GM18867 (cell line): ENCODE results near the gene SLC51B.
"Not testable (repeated sequence)": the region's sequence is repeated elsewhere in the genome, so short reads cannot be mapped to it uniquely, and the experiment has no call there.

Source experiments
- ATAC-seq: cut with Tn5 transposase; IDR thresholded peaks from one replicate; pipeline ENCODE4 v1.9.1; 2021; ENCODE audit warnings: mild to moderate bottlenecking, moderate library complexity; ENCODE audit not compliant: unreplicated experiment

Gene SLC51B

GRCh38 chr15:65082303-65082953 is 37.2 kb downstream of the SLC51B start:
- no peak for ATAC-seq

- no peak for ATAC-seq
Measured at GRCh38 chr15:65083262-65083701, 38.1 kb downstream of the SLC51B start.

GRCh38 chr15:65084500-65085206 is 39.5 kb downstream of the SLC51B start:
- no peak for ATAC-seq

DNA sequence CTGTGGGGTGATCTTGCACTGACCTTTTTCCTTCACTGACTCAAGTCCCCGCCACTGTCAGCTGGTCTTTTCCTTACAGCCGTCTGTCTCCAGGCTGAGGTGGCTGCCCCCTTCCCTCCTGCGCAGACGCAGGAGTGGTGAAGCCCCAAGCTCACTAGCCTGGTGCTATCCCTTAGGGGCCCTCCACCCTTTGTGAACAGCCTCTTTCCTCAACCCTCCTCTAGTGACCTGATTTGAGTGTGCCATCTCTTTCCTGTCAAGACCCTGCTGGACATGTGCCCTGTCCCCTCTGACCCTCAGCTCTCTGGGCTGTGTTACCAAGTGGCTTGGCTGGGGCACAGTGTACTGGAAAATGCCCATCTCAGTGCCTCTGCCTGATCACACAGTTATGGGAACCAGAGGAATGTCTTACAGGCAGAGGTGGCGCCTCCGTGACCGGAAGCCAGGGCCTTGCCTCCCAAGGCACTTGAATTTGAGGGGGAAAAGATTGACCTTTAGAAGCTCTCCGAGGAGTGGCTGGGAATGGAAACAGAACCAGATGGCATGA is 40.1 kb downstream of the SLC51B start:
- ATAC-seq: no peak

GRCh38 chr15:65085990-65086679 is 40.9 kb downstream of the SLC51B start:
- ATAC-seq: no peak

DNA sequence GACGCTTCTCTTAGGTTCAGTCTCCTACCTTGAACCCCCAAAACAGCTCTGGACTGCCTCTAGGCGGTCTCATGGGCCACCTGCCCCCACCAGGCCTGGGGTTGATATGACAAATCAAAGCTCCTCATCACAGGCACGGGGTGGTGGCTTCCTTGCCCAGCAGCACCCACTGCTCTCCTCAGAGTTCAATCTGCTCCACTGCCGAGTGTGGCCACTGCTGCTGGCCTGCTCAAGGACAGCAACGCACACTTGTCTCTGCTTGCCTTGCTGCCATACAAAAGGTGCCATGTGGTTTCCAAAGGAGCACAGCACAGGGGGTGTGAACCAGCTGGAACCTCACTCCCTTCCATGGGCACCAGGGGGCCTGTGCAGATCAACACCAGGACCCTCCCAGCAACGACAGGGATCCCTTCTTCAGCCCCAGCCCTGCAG is 41.5 kb downstream of the SLC51B start:
- no peak for ATAC-seq

DNA sequence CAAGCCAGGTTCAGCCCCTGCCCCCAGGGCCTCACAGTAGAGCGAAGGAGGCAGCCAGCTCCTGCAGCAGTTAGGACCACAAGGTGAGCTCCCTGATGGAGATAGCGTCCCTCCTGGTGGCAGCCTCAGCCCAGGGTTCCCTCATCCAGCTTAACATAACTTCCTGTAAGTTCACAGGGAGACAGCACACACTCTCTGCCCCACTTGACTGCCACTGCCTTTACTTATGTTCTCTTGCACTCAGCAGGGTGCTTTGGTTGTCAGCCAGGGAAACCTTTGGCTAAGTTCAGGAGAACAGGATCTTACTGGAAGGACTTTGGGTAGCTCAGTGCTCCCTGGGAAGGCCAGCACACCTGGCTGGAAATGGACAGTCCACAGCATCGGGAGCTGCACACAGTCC is 42.2 kb downstream of the SLC51B start:
- no peak for ATAC-seq

DNA sequence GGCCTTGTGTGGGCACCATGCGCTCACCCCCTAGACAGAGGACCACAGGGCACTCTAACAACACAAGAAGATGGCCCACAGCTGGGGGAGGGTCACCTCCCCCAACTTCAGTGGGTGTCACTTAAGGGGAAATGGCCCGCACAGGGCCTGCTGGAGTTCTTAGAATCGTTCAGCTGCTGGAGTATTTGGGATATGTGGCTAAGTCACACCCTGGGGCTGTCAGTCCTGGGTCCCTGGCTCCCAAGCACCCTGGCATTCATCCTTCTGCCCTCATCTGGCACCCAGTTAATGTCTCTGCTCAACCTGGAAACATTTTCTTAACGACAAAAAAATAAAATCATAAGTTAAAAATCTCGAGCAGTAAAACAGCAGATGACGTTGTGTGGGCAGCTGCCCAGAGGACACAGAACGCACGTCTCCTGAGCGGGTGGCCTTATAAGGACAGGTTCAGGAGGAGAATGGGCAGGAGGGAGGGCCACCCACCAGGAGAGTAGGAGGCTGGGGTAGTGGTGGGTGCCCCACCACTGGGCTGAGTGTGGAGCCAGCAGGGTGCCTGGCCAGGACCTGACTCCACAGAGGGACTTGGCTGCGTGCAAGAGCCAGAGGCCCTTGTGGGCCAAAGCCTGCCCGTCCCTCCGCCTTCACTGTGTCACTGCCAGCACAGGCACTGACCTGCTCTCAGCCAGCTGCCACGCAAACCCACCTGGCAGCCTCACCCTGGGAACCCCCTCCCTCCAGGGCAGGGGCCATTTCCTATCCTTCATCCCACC is 42.9 kb downstream of the SLC51B start:
- ATAC-seq: no peak

GRCh38 chr15:65088643-65089021 is 43.4 kb downstream of the SLC51B start:
- no peak for ATAC-seq

DNA sequence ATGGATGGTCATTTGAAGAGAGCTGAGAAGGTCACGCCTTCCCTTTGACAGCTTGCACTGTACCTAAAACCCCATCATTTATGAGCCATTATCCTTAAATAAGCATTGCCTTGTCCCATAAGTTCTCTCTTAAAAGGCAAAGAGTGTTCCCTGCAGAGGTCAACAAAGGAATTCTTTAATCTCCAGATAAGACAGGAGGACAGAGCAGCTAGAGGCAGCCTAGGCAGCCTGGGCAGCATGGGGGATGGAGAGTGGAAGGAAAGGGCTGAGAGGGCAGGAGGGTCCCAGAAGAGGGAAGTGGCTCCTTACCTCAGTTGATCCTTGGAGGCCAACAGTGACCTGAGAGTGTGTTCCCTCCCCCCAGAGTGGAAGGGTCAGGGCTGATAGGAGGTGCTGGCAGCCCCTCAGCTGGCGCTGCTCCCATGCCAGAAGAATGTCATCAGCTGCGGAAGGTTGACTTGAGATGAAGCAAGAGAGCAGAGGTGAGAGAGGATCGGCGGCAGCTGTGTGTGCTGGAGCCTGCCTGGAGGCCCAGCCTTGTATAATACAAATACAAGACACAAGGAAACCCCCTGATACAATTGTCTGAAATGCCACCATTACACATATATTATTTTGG is 44.1 kb downstream of the SLC51B start:
- ATAC-seq: no peak

DNA sequence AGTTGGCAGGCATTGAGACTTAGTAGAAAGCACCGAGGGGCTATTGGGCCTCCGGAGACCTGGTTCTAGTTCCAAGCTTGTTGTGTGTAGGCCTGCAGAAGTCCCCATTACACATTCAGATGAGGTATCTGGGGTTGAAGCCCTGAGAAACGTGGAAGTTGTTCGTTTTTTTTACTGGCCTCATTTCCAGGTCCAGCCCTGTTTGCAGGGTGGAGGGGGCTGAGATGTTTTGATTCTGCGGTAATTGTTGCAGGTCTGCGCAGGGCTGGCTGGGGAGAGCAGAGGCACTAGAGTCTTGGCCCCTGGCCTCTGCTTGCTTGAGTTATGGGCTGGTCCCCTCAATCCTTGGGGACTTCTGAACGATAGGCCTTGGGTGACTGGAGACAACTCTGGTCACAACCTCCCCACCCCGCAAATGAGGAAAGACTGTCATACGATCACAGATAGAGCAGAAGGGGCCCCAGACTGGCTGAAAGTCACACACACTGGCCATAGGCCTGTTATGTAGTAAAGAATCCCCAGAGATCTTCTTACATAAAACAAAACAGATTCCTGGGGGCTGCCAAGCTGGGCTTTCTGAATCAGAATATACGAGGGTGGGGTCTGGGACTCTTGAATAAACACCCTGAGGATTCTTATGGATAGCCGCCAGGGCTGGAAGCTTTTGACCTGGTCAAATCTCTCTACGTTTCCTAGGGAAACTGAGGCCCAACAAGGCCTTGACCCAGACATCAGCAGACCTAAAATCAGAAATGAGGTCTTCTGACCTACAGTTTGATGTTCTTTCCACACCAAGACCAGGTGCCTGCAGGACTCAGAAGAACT is 47.0 kb downstream of the SLC51B start:
- no peak for ATAC-seq

DNA sequence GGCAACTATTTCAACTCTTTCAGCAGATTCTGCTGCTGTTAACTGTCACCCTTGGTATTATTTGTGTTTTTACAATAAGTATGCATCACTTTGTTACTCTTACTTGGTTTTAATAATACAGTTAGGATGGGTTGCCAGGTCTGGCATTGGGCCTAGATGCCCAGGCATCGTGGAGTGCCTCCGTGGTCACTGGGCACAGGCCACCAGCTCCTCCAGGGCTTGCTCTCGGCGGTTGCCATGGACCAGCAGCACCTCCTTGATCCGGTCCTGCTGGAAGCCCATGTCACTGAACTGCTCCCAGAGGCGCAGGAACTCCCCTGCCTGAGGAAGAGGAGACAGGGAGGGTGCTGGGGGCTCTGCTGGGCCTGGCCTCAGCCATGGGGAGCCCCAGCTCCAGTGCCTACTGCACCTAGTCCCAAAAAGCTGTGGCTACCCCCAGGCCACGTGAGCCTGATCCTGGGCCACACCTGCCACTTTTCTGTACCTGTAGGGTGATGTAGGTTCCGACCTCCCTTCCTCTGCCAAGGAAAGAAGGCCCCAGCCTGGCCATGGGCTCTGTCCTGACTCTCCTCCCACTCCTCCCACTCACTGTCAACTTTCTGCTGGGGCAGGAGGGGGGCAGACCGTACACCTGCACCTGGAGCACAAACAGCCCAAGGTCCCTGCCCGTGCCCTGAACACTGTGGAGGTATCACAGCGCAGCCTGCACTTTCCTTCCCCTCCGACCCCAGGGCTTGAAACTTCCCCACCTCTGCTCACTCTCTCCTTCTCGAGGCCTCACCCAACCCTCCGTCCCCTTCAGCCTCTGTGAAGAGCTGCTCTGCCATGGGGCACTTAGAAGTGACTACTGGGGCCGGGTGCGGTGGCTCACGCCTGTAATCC is 48.0 kb downstream of the SLC51B start:
- no peak for ATAC-seq

GRCh38 chr15:65093793-65094170 is 48.6 kb downstream of the SLC51B start:
- not testable (repeated sequence) for ATAC-seq

GRCh38 chr15:65094294-65094995 is 49.3 kb downstream of the SLC51B start:
- no peak for ATAC-seq

DNA sequence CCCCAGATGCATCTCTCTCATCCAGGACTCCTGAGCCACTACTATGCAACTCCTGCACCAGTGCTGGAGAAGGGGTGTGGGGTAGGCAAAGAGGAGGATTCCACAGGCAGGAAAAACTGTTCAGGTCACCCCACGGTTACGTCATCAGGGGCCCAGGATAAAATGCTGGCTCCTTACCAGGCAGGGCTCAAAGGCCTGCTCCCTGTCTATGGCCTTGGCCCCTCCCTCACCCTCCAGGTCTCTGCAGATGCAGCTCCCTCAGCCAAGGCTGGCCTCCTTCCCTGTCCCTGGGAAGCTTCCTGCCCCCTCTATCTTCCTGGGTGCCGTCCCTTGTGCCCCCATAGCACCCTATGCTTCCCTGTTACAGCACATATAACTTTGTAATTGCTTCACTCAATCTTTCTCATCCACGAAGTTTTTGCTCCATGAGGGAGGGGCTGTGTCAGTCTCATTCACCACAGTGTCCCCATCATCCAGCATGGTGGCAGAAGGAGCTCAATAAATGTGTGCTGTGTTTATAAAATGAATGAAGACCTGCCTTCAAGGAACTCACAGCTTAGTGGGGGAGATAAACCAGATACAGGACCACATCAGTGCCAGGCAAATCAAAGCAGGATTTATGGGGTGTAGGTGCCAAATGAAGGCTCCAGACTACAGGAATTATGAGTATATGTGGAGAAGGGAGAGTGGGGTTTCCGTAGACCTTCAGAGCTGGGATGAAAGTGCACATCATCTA is 50.0 kb downstream of the SLC51B start:
- ATAC-seq: no peak

DNA sequence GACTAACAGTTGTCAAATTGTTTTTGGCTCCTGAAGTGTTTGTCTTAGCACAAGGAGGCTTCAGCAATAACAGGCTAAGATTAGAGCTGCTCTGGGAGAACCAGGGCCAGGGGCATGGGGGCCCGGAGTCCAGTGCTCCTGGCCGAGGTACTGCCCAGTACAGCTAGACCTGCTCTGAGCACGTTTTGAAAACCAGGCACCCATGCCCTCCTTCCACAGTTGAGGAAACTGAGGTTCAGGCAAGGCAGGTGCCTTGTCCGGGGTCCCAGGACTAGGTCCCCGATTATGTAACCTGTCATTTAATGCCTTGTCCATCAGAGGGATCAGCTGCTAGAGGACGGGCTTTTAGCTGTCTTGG is 50.5 kb downstream of the SLC51B start:
- no peak for ATAC-seq
